ENCODE measurements around the gene UVRAG.
A peak's percentile ranks its signal among the peaks of the same experiment; 100 is the strongest.

DNA sequence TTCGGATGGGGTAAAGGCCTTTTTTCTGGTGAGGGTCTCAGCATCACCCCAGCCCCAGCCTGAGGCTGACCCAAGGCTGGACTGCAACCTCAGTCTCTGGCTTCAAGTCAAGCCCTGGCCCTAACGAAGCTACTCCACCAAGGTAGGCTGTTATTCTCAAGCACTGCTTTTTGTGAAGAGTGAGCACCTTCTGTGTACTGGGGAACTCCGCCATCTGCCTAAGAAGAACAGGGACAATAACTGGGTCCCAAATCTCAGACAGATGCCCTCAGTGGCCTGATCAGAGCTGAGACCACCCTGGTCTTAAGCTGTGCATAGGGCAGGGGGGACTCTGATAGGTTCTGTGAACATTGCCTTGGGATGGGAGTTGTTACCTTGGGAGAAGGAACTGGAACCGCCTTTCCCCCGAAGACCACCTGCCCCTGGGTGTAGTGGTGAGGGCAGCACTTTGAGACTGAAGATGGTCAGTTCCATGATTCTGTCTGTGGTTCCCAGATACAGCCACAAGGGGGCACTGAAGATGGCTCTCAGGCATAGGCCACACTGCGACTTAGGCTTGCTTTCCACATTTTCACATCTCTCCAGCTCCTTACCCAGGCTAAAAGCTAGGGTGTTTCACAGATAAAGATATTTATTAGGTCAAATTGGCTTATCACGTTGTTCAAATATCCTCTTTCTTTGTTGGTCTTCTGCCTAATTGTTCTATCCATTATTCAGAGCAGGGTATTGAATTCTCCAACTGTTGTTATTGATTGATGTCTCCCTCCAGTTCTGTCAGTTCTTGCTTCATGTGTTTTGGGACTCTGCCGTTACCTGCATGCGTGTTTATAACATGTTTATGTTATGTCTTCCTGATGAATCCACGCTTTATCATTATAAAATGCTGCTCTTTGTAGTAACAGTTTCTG lies 11.8 kb upstream of the UVRAG start:
- TF ChIP-seq, protein P1, sequence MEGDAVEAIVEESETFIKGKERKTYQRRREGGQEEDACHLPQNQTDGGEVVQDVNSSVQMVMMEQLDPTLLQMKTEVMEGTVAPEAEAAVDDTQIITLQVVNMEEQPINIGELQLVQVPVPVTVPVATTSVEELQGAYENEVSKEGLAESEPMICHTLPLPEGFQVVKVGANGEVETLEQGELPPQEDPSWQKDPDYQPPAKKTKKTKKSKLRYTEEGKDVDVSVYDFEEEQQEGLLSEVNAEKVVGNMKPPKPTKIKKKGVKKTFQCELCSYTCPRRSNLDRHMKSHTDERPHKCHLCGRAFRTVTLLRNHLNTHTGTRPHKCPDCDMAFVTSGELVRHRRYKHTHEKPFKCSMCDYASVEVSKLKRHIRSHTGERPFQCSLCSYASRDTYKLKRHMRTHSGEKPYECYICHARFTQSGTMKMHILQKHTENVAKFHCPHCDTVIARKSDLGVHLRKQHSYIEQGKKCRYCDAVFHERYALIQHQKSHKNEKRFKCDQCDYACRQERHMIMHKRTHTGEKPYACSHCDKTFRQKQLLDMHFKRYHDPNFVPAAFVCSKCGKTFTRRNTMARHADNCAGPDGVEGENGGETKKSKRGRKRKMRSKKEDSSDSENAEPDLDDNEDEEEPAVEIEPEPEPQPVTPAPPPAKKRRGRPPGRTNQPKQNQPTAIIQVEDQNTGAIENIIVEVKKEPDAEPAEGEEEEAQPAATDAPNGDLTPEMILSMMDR (CRISPR knock-in tag; IDR thresholded peaks at IDR 0.05): peak; percentile 93
- TF ChIP-seq, protein P2, sequence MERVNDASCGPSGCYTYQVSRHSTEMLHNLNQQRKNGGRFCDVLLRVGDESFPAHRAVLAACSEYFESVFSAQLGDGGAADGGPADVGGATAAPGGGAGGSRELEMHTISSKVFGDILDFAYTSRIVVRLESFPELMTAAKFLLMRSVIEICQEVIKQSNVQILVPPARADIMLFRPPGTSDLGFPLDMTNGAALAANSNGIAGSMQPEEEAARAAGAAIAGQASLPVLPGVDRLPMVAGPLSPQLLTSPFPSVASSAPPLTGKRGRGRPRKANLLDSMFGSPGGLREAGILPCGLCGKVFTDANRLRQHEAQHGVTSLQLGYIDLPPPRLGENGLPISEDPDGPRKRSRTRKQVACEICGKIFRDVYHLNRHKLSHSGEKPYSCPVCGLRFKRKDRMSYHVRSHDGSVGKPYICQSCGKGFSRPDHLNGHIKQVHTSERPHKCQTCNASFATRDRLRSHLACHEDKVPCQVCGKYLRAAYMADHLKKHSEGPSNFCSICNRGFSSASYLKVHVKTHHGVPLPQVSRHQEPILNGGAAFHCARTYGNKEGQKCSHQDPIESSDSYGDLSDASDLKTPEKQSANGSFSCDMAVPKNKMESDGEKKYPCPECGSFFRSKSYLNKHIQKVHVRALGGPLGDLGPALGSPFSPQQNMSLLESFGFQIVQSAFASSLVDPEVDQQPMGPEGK (CRISPR knock-in tag; IDR thresholded peaks at IDR 0.05): no peak
- TF ChIP-seq YY1 (IDR thresholded peaks at IDR 0.05; ENCODE audit: insufficient read depth, insufficient replicate concordance, low read depth, low read length) (no peak), EZH2 (conservative IDR thresholded peaks at IDR 0.05; ENCODE audit: low read depth, low read length) (no peak), MBD4 (IDR thresholded peaks at IDR 0.05; ENCODE audit: borderline replicate concordance, low read length) (no peak), TCF7 (IDR thresholded peaks at IDR 0.05; ENCODE audit: low read depth) (no peak)
- TF ChIP-seq, protein P3, sequence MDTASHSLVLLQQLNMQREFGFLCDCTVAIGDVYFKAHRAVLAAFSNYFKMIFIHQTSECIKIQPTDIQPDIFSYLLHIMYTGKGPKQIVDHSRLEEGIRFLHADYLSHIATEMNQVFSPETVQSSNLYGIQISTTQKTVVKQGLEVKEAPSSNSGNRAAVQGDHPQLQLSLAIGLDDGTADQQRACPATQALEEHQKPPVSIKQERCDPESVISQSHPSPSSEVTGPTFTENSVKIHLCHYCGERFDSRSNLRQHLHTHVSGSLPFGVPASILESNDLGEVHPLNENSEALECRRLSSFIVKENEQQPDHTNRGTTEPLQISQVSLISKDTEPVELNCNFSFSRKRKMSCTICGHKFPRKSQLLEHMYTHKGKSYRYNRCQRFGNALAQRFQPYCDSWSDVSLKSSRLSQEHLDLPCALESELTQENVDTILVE (CRISPR knock-in tag; IDR thresholded peaks at IDR 0.05): no peak
- TF ChIP-seq, protein P4, sequence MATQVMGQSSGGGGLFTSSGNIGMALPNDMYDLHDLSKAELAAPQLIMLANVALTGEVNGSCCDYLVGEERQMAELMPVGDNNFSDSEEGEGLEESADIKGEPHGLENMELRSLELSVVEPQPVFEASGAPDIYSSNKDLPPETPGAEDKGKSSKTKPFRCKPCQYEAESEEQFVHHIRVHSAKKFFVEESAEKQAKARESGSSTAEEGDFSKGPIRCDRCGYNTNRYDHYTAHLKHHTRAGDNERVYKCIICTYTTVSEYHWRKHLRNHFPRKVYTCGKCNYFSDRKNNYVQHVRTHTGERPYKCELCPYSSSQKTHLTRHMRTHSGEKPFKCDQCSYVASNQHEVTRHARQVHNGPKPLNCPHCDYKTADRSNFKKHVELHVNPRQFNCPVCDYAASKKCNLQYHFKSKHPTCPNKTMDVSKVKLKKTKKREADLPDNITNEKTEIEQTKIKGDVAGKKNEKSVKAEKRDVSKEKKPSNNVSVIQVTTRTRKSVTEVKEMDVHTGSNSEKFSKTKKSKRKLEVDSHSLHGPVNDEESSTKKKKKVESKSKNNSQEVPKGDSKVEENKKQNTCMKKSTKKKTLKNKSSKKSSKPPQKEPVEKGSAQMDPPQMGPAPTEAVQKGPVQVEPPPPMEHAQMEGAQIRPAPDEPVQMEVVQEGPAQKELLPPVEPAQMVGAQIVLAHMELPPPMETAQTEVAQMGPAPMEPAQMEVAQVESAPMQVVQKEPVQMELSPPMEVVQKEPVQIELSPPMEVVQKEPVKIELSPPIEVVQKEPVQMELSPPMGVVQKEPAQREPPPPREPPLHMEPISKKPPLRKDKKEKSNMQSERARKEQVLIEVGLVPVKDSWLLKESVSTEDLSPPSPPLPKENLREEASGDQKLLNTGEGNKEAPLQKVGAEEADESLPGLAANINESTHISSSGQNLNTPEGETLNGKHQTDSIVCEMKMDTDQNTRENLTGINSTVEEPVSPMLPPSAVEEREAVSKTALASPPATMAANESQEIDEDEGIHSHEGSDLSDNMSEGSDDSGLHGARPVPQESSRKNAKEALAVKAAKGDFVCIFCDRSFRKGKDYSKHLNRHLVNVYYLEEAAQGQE (IDR thresholded peaks at IDR 0.05; ENCODE audit: borderline replicate concordance in 1 of 2, low read depth in 1 of 2, low read length in 2 of 2): no peak
- TF ChIP-seq, protein P5, sequence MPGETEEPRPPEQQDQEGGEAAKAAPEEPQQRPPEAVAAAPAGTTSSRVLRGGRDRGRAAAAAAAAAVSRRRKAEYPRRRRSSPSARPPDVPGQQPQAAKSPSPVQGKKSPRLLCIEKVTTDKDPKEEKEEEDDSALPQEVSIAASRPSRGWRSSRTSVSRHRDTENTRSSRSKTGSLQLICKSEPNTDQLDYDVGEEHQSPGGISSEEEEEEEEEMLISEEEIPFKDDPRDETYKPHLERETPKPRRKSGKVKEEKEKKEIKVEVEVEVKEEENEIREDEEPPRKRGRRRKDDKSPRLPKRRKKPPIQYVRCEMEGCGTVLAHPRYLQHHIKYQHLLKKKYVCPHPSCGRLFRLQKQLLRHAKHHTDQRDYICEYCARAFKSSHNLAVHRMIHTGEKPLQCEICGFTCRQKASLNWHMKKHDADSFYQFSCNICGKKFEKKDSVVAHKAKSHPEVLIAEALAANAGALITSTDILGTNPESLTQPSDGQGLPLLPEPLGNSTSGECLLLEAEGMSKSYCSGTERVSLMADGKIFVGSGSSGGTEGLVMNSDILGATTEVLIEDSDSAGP (CRISPR knock-in tag; IDR thresholded peaks at IDR 0.05; ENCODE audit: borderline replicate concordance): peak; percentile 17; the same call in 1 of the 2 replicates

Measured in HepG2 (cell line).